Muscle of back (tissue), 13 donors: ENCODE data around the gene ATP5MG. TPM values are rescaled to one million over a fixed set of nuclear protein-coding genes. Genes with fewer than 3 reads are reported as not detected.
A peak's percentile ranks its signal among the peaks of the same experiment; 100 is the strongest.

Source experiments
- DNase-seq, 3 donors: peaks; one replicate each; pipeline versions ENCODE4 v3.0.0 to v3.0.0-alpha.2; 2013
- long read RNA-seq, 9 donors: transcript quantifications; one replicate each; lab custom pipeline, GENCODE V29; 2026
- polyA plus RNA-seq, 10 donors: library from polyadenylated mRNA; unstranded; fragments of 120-200 nt; gene quantifications; one replicate each; pipeline ENCODE4 v1.2.1, GENCODE V29; 2013; ENCODE audit not compliant: insufficient read length in 10 of 10

Gene ATP5MG, protein sequence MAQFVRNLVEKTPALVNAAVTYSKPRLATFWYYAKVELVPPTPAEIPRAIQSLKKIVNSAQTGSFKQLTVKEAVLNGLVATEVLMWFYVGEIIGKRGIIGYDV
- 100 to 1,000 TPM; 318 to 455 (median 363) TPM for polyA plus RNA-seq
- long read RNA-seq, donor 1, transcript ATP5MG-201 (3 exons, 1,577 nt), result major isoform, 293 of 345 reads
- long read RNA-seq, donor 1, transcript ATP5MG-203 (2 exons, 1,582 nt), result minor isoform, 29 of 345 reads
- long read RNA-seq, donor 1, partial matches to known transcripts, result 17 of 345 reads
- long read RNA-seq, donor 1, other reads (novel, unspliced or antisense), result 0 of 345 reads
- long read RNA-seq, donor 2, transcript ATP5MG-203 (2 exons, 1,582 nt), result minor isoform, 35 of 303 reads
- long read RNA-seq, donor 2, transcript ATP5MG-201 (3 exons, 1,577 nt), result major isoform, 251 of 303 reads
- long read RNA-seq, donor 2, partial matches to known transcripts, result 14 of 303 reads
- long read RNA-seq, donor 2, other reads (novel, unspliced or antisense), result 0 of 303 reads
- long read RNA-seq, donor 3, result 0 reads
- long read RNA-seq, donor 4, transcript ATP5MG-201 (3 exons, 1,577 nt), result major isoform, 232 of 285 reads
- long read RNA-seq, donor 4, transcript ATP5MG-203 (2 exons, 1,582 nt), result minor isoform, 25 of 285 reads
- long read RNA-seq, donor 4, partial matches to known transcripts, result 19 of 285 reads
- long read RNA-seq, donor 4, other reads (novel, unspliced or antisense), result 0 of 285 reads
- long read RNA-seq, donor 5, transcript ATP5MG-203 (2 exons, 1,582 nt), result minor isoform, 39 of 461 reads
- long read RNA-seq, donor 5, transcript ATP5MG-201 (3 exons, 1,577 nt), result major isoform, 377 of 461 reads
- long read RNA-seq, donor 5, partial matches to known transcripts, result 36 of 461 reads
- long read RNA-seq, donor 5, other reads (novel, unspliced or antisense), result 0 of 461 reads
- long read RNA-seq, donor 6, transcript ATP5MG-203 (2 exons, 1,582 nt), result minor isoform, 56 of 419 reads
- long read RNA-seq, donor 6, transcript ATP5MG-201 (3 exons, 1,577 nt), result major isoform, 355 of 419 reads
- long read RNA-seq, donor 6, partial matches to known transcripts, result 0 of 419 reads
- long read RNA-seq, donor 6, other reads (novel, unspliced or antisense), result 0 of 419 reads
- long read RNA-seq, donor 7, transcript ATP5MG-201 (3 exons, 1,577 nt), result major isoform, 196 of 224 reads
- long read RNA-seq, donor 7, transcript ATP5MG-203 (2 exons, 1,582 nt), result minor isoform, 20 of 224 reads
- long read RNA-seq, donor 7, partial matches to known transcripts, result 5 of 224 reads
- long read RNA-seq, donor 7, other reads (novel, unspliced or antisense), result 0 of 224 reads
- long read RNA-seq, donor 8, transcript ATP5MG-201 (3 exons, 1,577 nt), result major isoform, 216 of 280 reads
- long read RNA-seq, donor 8, transcript ATP5MG-203 (2 exons, 1,582 nt), result minor isoform, 36 of 280 reads
- long read RNA-seq, donor 8, partial matches to known transcripts, result 24 of 280 reads
- long read RNA-seq, donor 8, other reads (novel, unspliced or antisense), result 0 of 280 reads
- long read RNA-seq, donor 9, transcript ATP5MG-201 (3 exons, 1,577 nt), result major isoform, 39 of 43 reads
- long read RNA-seq, donor 9, partial matches to known transcripts, result 0 of 43 reads
- long read RNA-seq, donor 9, other reads (novel, unspliced or antisense), result 0 of 43 reads

DNA sequence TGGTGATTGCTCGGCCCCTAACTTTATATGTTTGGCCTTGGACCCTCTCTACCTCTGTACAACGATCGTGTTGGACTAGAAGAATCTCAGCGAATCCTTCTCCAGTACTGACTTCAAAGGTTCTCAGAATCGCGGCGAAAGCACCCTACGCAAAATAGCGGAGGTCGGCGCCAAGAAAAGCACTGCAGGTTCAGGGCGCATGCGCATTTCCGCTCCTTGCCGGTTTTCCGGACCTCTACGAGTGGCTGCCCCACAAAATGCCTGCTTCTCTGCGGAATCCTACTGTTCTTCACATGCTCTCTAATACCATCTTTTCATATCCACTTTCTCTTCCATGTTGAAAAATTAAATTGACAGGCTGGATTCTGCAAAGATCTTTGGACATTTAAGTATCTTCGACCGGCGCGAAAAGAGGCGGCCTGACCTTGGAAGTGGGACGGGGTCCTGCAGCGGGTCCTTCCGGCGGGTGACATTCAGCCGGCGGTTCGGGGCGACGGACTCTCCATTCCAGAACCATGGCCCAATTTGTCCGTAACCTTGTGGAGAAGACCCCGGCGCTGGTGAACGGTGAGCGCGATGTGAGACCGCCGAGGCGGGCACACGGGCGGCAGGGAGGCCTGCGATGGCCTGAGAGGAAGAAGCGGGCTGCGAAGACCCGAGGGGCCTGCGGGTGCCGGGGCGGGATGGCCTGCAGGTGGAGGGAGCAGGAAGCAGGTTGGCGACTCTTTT lies at the start of gene ATP5MG:
TSS of gene ATP5MG (plus strand) at position 456 of the 729 bp plus-strand sequence. CDS start at position 516, 60 bp downstream.
- peak; percentile 88 to 97 (median 92) for DNase-seq

DNA sequence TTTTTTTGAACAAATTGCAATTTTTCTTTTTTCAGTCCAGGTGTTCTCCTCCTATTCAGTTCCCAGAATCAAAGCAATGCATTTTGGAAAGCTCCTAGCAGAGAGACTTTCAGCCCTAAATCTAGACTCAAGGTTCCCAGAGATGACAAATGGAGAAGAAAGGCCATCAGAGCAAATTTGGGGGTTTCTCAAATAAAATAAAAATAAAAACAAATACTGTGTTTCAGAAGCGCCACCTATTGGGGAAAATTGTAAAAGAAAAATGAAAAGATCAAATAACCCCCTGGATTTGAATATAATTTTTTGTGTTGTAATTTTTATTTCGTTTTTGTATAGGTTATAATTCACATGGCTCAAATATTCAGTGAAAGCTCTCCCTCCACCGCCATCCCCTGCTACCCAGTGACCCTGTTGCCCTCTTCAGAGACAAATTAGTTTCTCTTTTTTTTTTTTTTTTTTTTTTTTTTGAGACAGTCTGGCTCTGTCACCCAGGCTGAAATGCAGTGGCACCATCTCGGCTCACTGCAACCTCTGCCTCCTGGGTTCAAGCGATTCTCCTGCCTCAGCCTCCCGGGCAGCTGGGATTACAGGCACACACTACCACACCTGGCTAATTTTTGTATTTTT lies 48.2 kb upstream of the ATP5MG start:
- DNase-seq, result peak; percentile 7 to 42 (median 22)

DNA sequence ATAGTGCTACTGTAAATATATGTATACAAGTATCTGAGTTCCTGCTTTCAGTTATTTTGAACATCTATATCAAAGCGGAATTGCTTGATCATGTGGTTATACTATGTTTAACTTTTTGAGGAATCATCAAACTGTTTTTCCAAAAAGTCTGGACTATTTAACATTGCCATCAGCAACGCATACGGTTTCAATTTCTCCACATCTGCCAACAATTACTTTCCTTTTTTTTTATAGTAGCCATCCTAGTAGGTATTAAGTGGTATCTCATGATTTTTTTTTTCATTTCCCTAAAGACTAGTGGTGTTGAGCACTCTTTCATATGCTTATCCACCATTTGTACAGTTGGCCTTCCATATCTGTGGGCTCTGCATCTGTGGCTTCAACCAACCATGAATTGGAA lies 43.3 kb upstream of the ATP5MG start:
- DNase-seq, result no peak

DNA sequence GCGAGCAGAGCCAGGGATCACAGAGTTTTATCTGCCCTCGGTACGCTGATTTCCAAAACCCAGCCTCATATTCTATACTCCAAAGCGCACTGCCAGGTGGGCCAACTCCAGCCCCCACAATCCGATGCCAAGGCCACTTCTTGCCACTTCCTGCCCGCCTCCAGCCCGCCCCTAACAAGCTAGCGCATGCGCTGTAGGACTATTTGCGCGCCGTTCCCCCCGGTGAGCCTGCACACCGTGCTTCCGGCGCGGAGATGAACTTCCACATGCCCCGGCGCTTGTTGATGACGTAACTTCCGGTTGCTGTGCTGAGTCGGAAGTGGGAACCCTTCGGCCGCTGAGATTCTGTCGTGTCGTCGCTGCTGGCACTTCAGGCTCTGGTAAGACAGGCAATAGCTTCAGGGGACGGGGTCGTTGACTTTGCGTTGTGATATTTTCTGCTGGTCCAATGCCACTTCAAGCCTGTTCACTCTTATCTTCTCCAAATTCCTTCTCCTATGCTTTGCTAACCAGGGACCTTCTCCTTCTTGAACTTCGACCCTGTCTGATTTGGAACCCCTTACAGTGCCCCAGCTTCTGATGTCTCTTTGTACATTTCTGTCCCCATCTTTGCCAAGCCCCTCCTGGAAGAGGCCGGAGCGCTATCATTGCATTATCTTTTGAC lies 42.0 kb upstream of the ATP5MG start, which contains the start of gene UBE4A:
TSS of gene UBE4A (plus strand) at position 306 of the 664 bp plus-strand sequence. CDS start 5,481 bp downstream, outside the sequence.
- peak; percentile 93 to 97 (median 96) for DNase-seq

DNA sequence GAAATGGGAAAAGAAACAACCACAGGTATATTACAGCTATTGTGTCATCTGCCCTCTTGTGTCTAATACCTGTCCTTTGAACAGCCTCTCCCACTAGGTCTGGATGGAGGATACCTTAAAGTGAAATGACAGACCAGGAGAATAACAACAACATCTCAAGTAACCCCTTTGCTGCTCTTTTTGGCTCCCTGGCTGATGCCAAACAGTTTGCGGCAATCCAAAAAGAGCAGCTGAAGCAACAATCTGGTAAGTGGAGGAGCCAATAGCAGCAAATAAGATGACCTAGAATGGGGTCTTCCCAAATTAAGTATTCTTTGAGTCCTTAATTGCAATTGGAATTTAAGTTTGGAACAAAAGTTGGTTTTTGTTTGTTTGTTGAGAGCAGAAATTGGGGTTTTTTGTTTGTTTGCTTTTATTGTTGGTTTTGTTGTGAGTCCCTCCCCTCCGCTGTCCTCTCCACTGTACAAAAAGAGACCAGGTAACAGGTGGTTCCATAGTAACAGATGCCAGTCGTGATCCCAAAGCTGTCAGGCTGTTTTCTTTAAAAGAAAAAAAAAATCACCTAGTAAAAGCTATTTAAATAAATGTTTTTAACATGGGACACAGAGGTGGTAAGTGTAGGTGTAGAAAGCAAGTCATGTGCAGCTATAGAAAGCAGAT lies 36.3 kb upstream of the ATP5MG start:
- DNase-seq, result no peak

DNA sequence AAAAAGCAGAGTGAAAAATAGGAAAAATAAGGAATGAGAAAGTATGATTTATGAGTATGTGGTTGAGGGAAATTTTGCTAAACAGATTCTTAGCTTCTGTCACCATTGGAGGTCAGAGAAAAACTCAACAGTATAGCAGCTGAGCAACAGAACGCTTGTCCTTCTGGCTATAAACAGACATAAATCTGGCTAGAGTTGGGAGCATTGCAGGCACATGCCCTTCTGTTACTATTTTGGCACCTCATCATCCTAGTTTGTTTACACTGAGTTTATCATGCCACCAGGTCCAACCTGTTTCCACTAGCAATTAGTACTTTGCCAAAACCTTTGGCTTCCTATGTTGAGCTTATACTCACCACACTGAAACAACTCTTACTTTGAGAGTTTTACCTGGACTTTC lies 35.1 kb upstream of the ATP5MG start:
- no peak for DNase-seq

DNA sequence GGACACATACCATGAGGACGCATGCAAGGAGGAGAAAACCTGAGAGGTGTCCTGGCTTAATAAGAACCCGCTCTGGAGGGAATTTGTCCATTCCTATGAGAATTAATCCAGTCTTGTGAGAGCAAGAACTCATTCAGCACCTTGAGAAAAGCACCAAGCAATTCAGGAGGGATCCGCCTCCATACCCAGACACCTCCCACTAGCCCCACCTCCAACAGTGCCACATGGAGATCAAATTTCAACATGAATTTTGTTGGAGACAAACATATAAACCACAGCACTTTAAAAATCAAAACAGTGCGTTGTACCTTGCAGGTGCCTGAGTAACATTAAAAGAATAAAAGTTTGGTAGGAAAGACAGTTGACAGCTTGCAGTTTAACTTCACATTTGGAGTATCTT lies 30.6 kb upstream of the ATP5MG start:
- no peak for DNase-seq

DNA sequence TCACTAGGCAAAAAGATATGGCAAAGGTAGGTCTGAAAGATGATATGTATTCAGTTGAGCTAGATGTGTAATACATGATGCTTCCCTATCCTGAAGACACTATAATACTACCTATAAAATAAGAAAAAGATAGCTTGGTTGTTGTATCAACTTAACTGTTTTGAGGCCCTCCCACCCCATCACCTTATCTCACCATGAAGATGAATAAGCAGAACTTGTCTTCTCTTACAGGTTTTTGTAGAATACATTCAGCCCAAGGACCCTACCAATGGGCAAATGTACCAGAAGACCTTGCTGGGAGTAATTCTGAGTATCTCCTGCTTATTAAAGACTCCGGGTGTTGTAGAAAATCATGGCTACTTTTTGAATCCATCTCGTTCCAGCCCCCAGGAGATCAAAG lies 28.1 kb upstream of the ATP5MG start:
- DNase-seq, result no peak

DNA sequence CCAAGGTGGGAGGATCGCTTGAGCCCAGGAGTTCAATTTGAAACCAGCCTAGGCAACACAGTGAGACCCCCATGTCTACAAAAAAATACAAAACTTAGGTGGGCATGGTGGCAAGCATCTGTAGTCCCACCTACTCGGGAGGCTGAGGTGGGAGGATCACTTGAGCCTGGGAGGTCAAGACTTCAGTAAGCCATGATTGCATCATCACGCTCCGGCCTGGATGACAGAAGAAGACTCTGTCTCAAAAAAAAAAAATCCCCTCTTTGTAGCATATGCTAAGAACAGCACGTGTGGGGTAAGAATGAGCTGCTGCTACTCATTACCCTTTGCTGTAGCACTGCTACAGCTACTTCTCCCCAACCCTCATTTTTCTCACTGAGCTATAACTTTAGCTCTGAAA lies 27.5 kb upstream of the ATP5MG start:
- no peak for DNase-seq

DNA sequence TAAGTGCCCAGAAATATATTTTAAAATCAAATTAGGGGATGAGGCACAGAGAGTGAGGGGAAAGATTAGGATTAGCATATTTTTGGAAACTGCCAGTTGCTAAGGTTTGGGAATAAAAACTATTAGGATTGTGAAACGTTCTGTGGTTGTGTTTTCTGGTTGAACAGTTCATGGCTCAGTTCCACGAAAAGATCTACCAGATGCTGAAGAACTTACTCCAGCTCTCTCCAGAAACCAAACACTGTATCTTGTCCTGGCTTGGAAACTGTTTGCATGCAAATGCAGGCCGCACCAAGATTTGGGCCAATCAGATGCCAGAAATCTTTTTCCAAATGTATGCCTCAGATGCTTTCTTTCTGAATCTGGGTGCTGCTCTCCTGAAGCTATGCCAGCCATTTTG lies 26.7 kb upstream of the ATP5MG start:
- peak in 1 of 3 donors; percentile 9 for DNase-seq

DNA sequence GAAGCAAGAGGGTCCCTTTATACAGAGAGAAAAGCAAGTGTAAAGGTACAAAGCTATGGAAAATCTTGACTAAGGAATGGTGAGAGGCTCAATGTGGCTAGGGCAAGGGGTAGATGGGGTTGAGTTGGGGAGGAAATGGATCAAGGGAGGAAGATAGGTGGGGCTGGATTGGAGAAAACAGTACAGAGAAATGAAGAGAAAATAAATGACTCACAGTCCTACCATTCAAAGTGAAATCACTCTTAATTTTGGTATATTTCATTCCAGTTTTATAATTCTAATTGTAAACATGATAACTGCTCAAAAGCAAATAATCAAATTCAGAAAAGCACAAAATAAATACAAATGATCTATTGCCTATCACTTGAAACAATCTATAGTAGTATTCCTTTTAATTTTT lies 25.4 kb upstream of the ATP5MG start:
- DNase-seq, result no peak

DNA sequence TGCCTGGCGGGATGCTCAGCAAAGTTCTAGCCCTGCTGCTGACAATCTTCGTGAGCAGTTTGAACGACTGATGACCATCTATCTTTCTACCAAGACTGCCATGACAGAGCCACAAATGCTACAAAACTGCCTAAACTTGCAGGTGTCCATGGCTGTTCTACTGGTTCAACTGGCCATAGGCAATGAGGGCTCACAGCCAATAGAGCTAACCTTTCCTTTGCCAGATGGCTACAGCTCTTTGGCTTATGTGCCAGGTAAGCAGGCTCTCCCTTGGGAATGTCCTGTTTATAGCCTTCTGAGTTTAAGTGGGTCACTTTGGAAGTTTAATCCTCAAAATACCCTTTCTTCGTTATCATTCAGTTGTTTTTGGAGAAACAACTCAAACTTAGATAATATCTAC lies 21.9 kb upstream of the ATP5MG start:
- no peak for DNase-seq

DNA sequence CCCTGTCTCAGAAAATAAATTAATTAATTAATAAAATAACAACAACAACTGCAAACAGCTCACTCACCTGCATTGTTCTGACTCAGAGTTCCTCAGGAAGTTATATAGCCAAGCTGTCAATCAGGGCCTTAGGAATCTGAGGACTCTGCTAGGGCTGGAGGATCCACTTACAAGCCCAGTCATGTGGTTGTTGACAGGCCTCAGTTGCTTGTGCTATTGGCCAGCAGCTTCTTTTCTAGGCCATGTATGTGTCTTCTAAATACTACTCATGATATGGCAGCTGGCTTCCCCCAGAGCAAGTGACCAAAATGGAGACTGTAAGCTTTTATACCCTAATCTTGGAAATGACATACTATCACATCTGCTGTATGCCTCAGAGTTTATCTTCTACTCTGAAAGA lies 20.8 kb upstream of the ATP5MG start:
- DNase-seq, result peak in 1 of 3 donors; percentile 3

DNA sequence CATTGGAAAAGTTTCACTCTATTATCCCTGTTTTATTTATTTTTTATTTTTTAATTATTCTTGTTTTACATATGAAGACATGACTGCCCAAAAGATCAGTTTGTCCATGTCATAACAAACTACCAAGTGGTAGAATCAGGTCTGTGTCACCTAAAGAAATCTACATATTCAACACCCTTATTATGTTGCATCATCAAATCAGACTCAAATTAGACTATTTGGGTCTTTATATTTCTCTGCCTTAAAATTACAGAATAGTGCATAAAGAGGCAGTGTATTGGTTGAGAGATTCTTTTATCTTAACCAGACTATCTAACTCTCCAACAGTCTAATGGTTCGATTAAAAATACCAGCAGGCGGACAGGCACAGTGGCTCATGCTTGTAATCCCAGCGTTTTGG lies 18.5 kb upstream of the ATP5MG start:
- DNase-seq, result no peak

DNA sequence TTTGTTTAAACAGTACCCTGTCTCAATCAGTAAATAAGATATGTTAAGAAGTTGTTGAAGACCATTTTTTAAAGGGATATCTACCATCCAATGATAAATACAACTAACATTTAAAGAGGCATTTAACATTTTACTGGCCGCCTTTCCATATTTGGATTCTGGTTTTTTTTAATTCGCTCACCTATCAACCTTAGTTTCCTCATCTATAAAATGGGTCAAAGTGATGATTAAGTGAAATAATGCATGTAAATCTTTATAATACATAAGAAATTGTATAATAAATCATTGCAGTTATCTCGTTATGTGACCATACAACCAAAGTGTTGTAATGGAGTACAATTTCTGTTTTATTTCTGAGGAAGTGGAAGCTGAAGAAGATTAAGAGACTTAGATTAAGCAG lies 17.7 kb upstream of the ATP5MG start:
- no peak for DNase-seq

DNA sequence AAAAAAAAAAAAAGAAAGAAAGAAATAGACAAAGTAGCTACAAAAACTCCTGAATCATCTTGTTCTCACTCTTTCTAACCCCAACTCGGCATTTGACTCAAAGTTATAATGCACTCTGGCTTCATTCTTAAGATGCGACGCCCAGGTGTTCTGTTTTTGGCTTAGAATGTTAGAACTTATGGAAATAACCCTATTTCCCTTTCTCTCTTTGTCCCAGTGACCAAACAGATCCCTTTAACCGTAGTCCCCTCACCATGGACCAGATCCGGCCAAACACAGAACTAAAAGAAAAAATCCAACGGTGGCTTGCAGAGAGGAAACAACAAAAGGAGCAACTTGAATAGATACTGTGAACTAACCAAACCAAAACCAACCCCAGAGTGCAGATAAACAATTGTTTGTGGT lies 5.3 kb upstream of the ATP5MG start:
- DNase-seq, result no peak

DNA sequence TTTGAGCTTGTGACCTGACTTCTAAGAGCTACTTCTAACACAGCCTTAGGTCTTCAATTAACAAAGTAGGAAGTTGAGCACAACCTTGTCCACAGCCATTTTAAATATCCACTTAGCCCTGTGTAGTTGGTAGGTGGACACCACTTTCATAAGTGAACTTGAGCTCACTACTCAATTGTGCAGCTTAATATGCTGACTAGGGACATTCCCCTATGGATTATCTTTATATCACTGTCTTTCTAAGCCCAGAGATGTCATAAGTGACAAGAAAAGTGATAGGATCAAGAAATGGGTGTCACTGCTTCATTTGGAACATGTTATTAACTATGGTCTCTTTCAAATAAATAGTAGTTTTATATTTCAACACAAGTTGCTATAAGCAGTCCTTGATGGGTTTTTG lies 4.0 kb upstream of the ATP5MG start:
- no peak for DNase-seq

DNA sequence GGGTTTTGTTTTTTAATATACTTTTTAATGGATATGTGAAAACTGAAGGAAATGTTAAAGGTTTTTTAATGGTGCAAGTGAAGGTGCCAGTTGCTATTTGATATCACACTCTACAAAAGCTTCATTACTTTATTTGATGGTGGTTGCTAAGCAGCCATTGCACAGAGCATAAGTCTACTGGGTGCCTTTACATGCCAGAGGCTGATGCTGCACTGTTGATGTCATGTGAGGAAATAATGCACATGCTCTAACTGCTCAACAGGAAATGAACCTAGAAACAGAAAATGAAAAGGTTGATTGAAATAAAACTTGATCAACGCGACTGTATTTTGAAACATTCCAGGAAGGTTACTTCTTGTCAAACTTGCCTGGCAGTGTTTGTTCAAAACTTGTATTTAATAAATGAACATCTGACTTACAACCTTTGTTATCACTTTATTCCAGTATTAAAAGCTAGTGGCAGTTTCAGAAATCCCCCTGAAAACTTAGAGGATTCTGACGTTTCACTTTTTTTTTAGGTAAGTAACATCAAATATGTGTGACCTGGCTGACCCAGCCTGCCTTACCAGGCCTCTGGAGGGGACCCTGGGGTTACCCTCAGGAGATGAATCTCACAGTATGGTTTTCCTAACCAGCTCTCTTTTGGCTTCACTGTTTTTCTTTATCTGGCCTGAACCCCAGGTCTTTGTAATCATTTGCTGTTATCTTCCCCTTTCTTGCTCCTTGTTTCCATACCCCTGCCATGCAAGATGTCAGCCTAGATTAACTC lies 2.4 kb upstream of the ATP5MG start:
- DNase-seq, result no peak
